ENCODE results near the gene ZNF200. TPM values are rescaled to one million over a fixed set of nuclear protein-coding genes. Genes with fewer than 3 reads are reported as not detected.
A peak's percentile ranks its signal among the peaks of the same experiment; 100 is the strongest.

Gene ZNF200
- total and polyA plus RNA-seq, 2 of the 13 experiments (the other 11 are each of a cell fraction or from before 2014, with no cell fraction given) = 3.5 to 16.5 TPM

DNA sequence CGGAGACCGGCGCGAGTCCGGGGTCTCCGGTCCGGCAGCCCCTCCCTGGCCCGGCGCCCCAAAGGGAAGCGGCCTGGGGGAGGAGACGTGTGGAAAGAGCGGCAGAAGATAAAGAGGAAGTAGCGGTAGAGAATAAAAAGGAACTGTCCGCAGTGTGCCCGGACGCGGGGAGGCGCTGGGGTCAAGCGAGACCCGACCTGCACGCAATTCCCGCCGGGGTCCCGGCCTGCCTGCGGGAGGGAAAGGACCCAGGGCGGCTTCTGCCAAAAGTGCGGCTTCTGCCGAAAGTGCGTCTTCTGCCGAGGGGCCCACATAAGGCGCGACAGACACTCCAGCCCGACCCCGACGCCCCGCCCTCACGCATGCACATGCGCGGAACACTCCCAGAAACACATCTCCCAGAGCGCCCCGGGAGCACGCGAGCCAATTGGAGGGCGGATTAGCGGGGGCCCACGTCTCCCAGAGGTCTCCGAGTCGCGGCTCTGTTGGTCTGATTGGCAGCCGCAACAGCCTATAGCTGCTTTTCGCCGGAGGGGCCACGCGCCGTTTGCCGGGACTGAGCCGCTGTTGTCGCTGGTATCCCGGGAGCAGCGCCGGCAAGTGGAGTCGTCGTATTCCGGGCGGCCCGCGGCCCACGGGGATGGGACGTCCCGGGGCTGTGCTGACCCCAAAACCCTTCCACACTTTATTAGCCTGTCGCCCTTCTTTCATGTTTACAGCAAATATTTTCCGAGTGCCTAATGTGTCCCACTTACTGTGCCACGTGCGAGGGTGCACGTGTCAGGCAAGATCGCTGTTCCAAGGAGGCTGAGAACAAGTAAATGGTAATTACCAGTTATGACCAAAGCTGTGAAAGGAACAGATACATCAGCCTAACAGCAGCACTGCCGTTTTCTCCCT lies 29.4 kb upstream of the ZNF200 start (continued):
- TF ChIP-seq PRMT3 (CRISPR knock-in tag; IDR thresholded peaks at IDR 0.05; ENCODE audit: borderline replicate concordance, low read depth) (no peak; the same call in 1 of the 2 replicates), ZNF12 (CRISPR knock-in tag; IDR thresholded peaks at IDR 0.05) (no peak), ZNF263 (CRISPR knock-in tag; IDR thresholded peaks at IDR 0.05) (no peak), RFXAP (CRISPR knock-in tag; IDR thresholded peaks at IDR 0.05; ENCODE audit: borderline replicate concordance) (peak; percentile 46; the same call in 1 of the 2 replicates), STAG1 (CRISPR knock-in tag; IDR thresholded peaks at IDR 0.05) (no peak; the same call in 1 of the 2 replicates), ZNF121 (CRISPR knock-in tag; IDR thresholded peaks at IDR 0.05) (no peak), MAFG (CRISPR knock-in tag; IDR thresholded peaks at IDR 0.05) (no peak), SAP130 (CRISPR knock-in tag; IDR thresholded peaks at IDR 0.05; ENCODE audit: low read depth) (peak; percentile 92), BRCA1 (CRISPR knock-in tag; IDR thresholded peaks at IDR 0.05) (peak; percentile 83; the same call in 1 of the 2 replicates), LRRFIP1 (CRISPR knock-in tag; conservative IDR thresholded peaks at IDR 0.05) (no peak), ZNF33A (CRISPR knock-in tag; IDR thresholded peaks at IDR 0.05; ENCODE audit: borderline replicate concordance) (peak; percentile 33; the same call in 1 of the 2 replicates), CENPBD1 (CRISPR knock-in tag; IDR thresholded peaks at IDR 0.05; ENCODE audit: borderline replicate concordance, low read depth) (no peak), GMEB1 (CRISPR knock-in tag; IDR thresholded peaks at IDR 0.05; ENCODE audit: borderline replicate concordance) (peak; percentile 89), ZNF441 (CRISPR knock-in tag; IDR thresholded peaks at IDR 0.05; ENCODE audit: borderline replicate concordance) (no peak; the same call in 1 of the 2 replicates), TBX2 (CRISPR knock-in tag; IDR thresholded peaks at IDR 0.05; ENCODE audit: borderline replicate concordance) (peak; percentile 72), KDM1A (CRISPR knock-in tag; IDR thresholded peaks at IDR 0.05) (no peak), SP140L (CRISPR knock-in tag; IDR thresholded peaks at IDR 0.05; ENCODE audit: borderline replicate concordance) (no peak), CREB1 (IDR thresholded peaks at IDR 0.05) (peak; percentile 80), CREB1 (CRISPR knock-in tag; IDR thresholded peaks at IDR 0.05) (peak; percentile 91)
- TF ChIP-seq, protein P1, sequence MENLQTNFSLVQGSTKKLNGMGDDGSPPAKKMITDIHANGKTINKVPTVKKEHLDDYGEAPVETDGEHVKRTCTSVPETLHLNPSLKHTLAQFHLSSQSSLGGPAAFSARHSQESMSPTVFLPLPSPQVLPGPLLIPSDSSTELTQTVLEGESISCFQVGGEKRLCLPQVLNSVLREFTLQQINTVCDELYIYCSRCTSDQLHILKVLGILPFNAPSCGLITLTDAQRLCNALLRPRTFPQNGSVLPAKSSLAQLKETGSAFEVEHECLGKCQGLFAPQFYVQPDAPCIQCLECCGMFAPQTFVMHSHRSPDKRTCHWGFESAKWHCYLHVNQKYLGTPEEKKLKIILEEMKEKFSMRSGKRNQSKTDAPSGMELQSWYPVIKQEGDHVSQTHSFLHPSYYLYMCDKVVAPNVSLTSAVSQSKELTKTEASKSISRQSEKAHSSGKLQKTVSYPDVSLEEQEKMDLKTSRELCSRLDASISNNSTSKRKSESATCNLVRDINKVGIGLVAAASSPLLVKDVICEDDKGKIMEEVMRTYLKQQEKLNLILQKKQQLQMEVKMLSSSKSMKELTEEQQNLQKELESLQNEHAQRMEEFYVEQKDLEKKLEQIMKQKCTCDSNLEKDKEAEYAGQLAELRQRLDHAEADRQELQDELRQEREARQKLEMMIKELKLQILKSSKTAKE (CRISPR knock-in tag; IDR thresholded peaks at IDR 0.05; ENCODE audit: borderline replicate concordance) = no peak
- TF ChIP-seq, protein P2, sequence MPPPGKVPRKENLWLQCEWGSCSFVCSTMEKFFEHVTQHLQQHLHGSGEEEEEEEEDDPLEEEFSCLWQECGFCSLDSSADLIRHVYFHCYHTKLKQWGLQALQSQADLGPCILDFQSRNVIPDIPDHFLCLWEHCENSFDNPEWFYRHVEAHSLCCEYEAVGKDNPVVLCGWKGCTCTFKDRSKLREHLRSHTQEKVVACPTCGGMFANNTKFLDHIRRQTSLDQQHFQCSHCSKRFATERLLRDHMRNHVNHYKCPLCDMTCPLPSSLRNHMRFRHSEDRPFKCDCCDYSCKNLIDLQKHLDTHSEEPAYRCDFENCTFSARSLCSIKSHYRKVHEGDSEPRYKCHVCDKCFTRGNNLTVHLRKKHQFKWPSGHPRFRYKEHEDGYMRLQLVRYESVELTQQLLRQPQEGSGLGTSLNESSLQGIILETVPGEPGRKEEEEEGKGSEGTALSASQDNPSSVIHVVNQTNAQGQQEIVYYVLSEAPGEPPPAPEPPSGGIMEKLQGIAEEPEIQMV (CRISPR knock-in tag; IDR thresholded peaks at IDR 0.05; ENCODE audit: low read depth) = 0 out of 2 replicates have a peak, but pooled peaks have one; percentile 49

All from HepG2 (cell line).